Endothelial cell of umbilical vein (primary cell): ENCODE data around the gene PPFIBP1. TPM values are rescaled to one million over a fixed set of nuclear protein-coding genes. Genes with fewer than 3 reads are reported as not detected.

ENCODE experiments used
- BruUV-seq: library from RNA; stranded (reverse); fragments of 400-500 nt; replicated peaks from 2 replicates; lab custom pipeline; 2021; lab: Mats Ljungman, UMichigan
- CTCF ChIA-PET: fragments of 300-600, 350-600 bp; sonication (Branson Sonifier 250); formaldehyde crosslinking; loops from one replicate; lab custom pipeline; 2021; ENCODE audit warnings: antibody characterized with exemption, inconsistent platforms; lab: Charles Lee
- POLR2A ChIA-PET: fragments of 300-600, 350-600 bp; sonication (Branson Sonifier 250); formaldehyde crosslinking; loops from one replicate; lab custom pipeline; 2021; ENCODE audit warnings: antibody characterized with exemption, inconsistent platforms; lab: Charles Lee
- DNase-seq: peaks from one replicate; pipeline ENCODE4 v3.0.0-alpha.2; 2011; ENCODE audit warnings: low read depth, low spot score
- FAIRE-seq: peaks from 2 replicates; lab custom pipeline; 2011; peaks lifted over from hg19 to GRCh38; lab: Jason Lieb, UNC
- H2AFZ ChIP-seq: 2 replicates; pipeline ENCODE4 v1.6.0; 2012; ENCODE audit warnings: low read depth, low read length, control low read depth, inconsistent platforms
- H3K27ac ChIP-seq: 2 replicates; pipeline ENCODE4 v1.5.1; 2011; ENCODE audit warnings: low read depth, mild to moderate bottlenecking, control low read depth, low read length, moderate library complexity; ENCODE audit not compliant: insufficient read depth
- H3K27me3 ChIP-seq, 2 experiments: 2 replicates each; pipeline versions ENCODE4 v1.6.0 to v1.6.1; 2011; ENCODE audit warnings: low read length in 2 of 2, mixed read lengths in 1 of 2; ENCODE audit not compliant: control insufficient read depth in 2 of 2, insufficient read depth in 2 of 2
- H3K36me3 ChIP-seq, 2 experiments: 2 replicates in 1 of 2; 3 replicates in 1 of 2; pipeline ENCODE4 v1.5.1; 2011; ENCODE audit warnings: low read length in 2 of 2, mild to moderate bottlenecking in 1 of 2, moderate library complexity in 1 of 2; ENCODE audit not compliant: control insufficient read depth in 2 of 2, insufficient read depth in 2 of 2; ENCODE audit errors: extremely low read depth in 1 of 2
- H3K4me1 ChIP-seq: 3 replicates; pipeline ENCODE4 v1.5.1; 2011; ENCODE audit warnings: mild to moderate bottlenecking, low read length; ENCODE audit not compliant: control insufficient read depth, insufficient read depth; ENCODE audit errors: extremely low read depth
- H3K4me2 ChIP-seq: 2 replicates; pipeline ENCODE4 v1.6.1; 2011; ENCODE audit warnings: low read length, control low read depth, mixed read lengths; ENCODE audit not compliant: insufficient read depth
- H3K4me3 ChIP-seq, 3 experiments: fragments of 200-600 bp in 1 of 3; sonication (generic), shearing (Covaris generic) in 1 of 3; replicated peaks in 1 of 3; 2 replicates each; pipeline ENCODE4 v1.5.1; 2011 to 2016; ENCODE audit warnings: control low read depth in 3 of 3, low read length in 3 of 3, mild to moderate bottlenecking in 2 of 3, inconsistent platforms in 1 of 3, low read depth in 1 of 3, moderate library complexity in 1 of 3; ENCODE audit not compliant: insufficient read depth in 1 of 3
- H3K79me2 ChIP-seq: 2 replicates; pipeline ENCODE4 v1.6.0; 2012; ENCODE audit warnings: low read length, inconsistent platforms; ENCODE audit not compliant: control insufficient read depth, insufficient read depth
- H3K9ac ChIP-seq: replicated peaks from 2 replicates; pipeline ENCODE3; 2011; ENCODE audit warnings: low read length, control low read depth; ENCODE audit not compliant: insufficient read depth; ENCODE audit errors: extremely low read depth
- H3K9me1 ChIP-seq: replicated peaks from 3 replicates; pipeline ENCODE4 v1.6.0; 2011; ENCODE audit warnings: mild to moderate bottlenecking, low read length; ENCODE audit not compliant: control insufficient read depth, insufficient read depth; ENCODE audit errors: extremely low read depth
- H3K9me3 ChIP-seq: replicated peaks from 2 replicates; pipeline ENCODE4 v1.5.1; 2012; ENCODE audit warnings: low read length, inconsistent platforms; ENCODE audit not compliant: control insufficient read depth, insufficient read depth
- H4K20me1 ChIP-seq: replicated peaks from 2 replicates; pipeline ENCODE3; 2011; ENCODE audit warnings: mild to moderate bottlenecking, low read length; ENCODE audit not compliant: control insufficient read depth, insufficient read depth; ENCODE audit errors: extremely low read depth
- EZH2 ChIP-seq: IDR thresholded peaks from 2 replicates; pipeline ENCODE4 v1.6.1; 2012; ENCODE audit warnings: borderline replicate concordance, low read depth, mild to moderate bottlenecking, moderate library complexity, low read length, inconsistent platforms; ENCODE audit not compliant: severe bottlenecking
- FOS ChIP-seq: IDR thresholded peaks from 2 replicates; pipeline ENCODE4 v1.6.1; 2011; ENCODE audit warnings: mild to moderate bottlenecking, low read length, moderate library complexity, borderline replicate concordance; ENCODE audit not compliant: insufficient read depth
- GATA2 ChIP-seq: IDR thresholded peaks from 2 replicates; pipeline ENCODE4 v1.7.0; 2011; ENCODE audit warnings: low read depth, mild to moderate bottlenecking, moderate library complexity, mixed read lengths, low read length; ENCODE audit not compliant: insufficient read length, insufficient read depth
- JUN ChIP-seq: IDR thresholded peaks from 2 replicates; pipeline ENCODE4 v1.6.1; 2011; ENCODE audit warnings: borderline replicate concordance, low read depth; ENCODE audit not compliant: insufficient read length, insufficient read depth
- MAX ChIP-seq: IDR thresholded peaks from 2 replicates; pipeline ENCODE4 v1.6.1; 2011; ENCODE audit not compliant: insufficient read depth, insufficient read length
- MYC ChIP-seq: IDR thresholded peaks from one replicate; pipeline ENCODE4 v1.6.1; 2011; ENCODE audit warnings: mild to moderate bottlenecking, low read depth, low read length
- POLR2A ChIP-seq: IDR thresholded peaks from 2 replicates; pipeline ENCODE4 v1.6.1; 2012; ENCODE audit warnings: low read depth, mild to moderate bottlenecking, control low read depth, low read length
- POLR2AphosphoS5 ChIP-seq: IDR thresholded peaks from 2 replicates; pipeline ENCODE4 v1.6.1; 2012; ENCODE audit warnings: low read depth, mild to moderate bottlenecking, control low read depth, low read length, moderate library complexity; ENCODE audit not compliant: insufficient read depth
- dilution Hi-C: fragments of 300-500 bp; cut with MboI; formaldehyde crosslinking; loops from one replicate; pipeline ENCODE4 v1.15.0; 2019; ENCODE audit warnings: low sequenced_read_pairs; ENCODE audit not compliant: extremely low pct_ligation_motif_present
- intact Hi-C: fragments of 100-400 bp; cut with micrococcal nuclease; formaldehyde crosslinking; loops from one replicate; pipeline ENCODE4 v1.10.0; 2022
- polyA plus RNA-seq, 4 experiments: library from polyadenylated mRNA; depleted of rRNA in 3 of 4; stranded (reverse) in 3 of 4; unstranded in 1 of 4; fragments of >200 nt; gene quantifications; 2 replicates each; pipeline versions ENCODE4 v1.2.1 to v1.2.3, GENCODE V29; 2011 to 2012; ENCODE audit warnings: missing spikeins in 1 of 4
- total RNA-seq: library from RNA; stranded (reverse); gene quantifications from 2 replicates; pipeline ENCODE4 v1.2.3, GENCODE V29; 2021
- TF ChIP-seq, protein P1 (sequence below), 2 donors: IDR thresholded peaks; 1 replicate in 1 of 2; 2 replicates in 1 of 2; pipeline ENCODE4 v1.5.1; 2011; ENCODE audit warnings: low read length in 2 of 2, mild to moderate bottlenecking in 2 of 2, moderate library complexity in 2 of 2, control low read depth in 1 of 2, inconsistent platforms in 1 of 2, low read depth in 1 of 2; ENCODE audit not compliant: insufficient read depth in 1 of 2; ENCODE audit errors: extremely low read depth in 1 of 2

PPFIBP1 gene
- total and polyA plus RNA-seq, 2 donors (not counting 3 experiments of a cell fraction or from before 2014, with no cell fraction given): 45.5 to 154 TPM

GRCh38 chr12:27504507-27504906 lies 19.5 kb upstream of the PPFIBP1 start:
- H3K4me1 ChIP-seq: no peaks in the 10 kb centered on the region
- FAIRE-seq (no peak), DNase-seq (no peak)
- TF ChIP-seq MAX (no peak), JUN (no peak), EZH2 (no peak), POLR2A (no peak), POLR2AphosphoS5 (no peak), MYC (no peak), GATA2 (no peak), FOS (no peak)
- TF ChIP-seq, protein P1, sequence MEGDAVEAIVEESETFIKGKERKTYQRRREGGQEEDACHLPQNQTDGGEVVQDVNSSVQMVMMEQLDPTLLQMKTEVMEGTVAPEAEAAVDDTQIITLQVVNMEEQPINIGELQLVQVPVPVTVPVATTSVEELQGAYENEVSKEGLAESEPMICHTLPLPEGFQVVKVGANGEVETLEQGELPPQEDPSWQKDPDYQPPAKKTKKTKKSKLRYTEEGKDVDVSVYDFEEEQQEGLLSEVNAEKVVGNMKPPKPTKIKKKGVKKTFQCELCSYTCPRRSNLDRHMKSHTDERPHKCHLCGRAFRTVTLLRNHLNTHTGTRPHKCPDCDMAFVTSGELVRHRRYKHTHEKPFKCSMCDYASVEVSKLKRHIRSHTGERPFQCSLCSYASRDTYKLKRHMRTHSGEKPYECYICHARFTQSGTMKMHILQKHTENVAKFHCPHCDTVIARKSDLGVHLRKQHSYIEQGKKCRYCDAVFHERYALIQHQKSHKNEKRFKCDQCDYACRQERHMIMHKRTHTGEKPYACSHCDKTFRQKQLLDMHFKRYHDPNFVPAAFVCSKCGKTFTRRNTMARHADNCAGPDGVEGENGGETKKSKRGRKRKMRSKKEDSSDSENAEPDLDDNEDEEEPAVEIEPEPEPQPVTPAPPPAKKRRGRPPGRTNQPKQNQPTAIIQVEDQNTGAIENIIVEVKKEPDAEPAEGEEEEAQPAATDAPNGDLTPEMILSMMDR (IDR thresholded peaks at IDR 0.05; ENCODE audit: extremely low read depth in 1 of 2, insufficient read depth in 1 of 2, low read depth in 1 of 2, low read length in 2 of 2): no peak
- CTCF ChIA-PET: interaction anchor here (0.6 to 0.9 kb wide), 2 partner anchors 30 to 70 kb away, joined by 3 read pairs; no protein-coding TSS in a partner anchor
- H3K9me3 ChIP-seq: no peaks in the 10 kb centered on the region
- H4K20me1 ChIP-seq: no peaks in the 10 kb centered on the region
- H3K4me2 ChIP-seq: no peak overlapping the region
- dilution Hi-C loops: no loop called here
- H3K27me3 ChIP-seq: no peaks in the 10 kb centered on the region
- H3K36me3 ChIP-seq: no peaks in the 10 kb centered on the region
- no peaks in the 10 kb centered on the region for H3K9me1 ChIP-seq
- POLR2A ChIA-PET: no interaction called here
- intact Hi-C loops: no loop called here
- BruUV-seq: no TSS peak
- H3K79me2 ChIP-seq: no peaks in the 10 kb centered on the region
- no peak overlapping the region for H2AFZ ChIP-seq
- H3K9ac ChIP-seq: no peak overlapping the region
- H3K27ac ChIP-seq: no peak overlapping the region
- H3K4me3 ChIP-seq: no peak overlapping the region
